Parathyroid adenoma (tissue), 2 donors: ENCODE results near the gene ZAP70.

Source experiments
- H2AFZ ChIP-seq: fragments of 300-600 bp; sonication (generic); one replicate; pipeline ENCODE4 v1.7.0; 2017; ENCODE audit warnings: antibody characterized with exemption, mild to moderate bottlenecking
- H3K27ac ChIP-seq: fragments of 300-600 bp; sonication (generic); one replicate; pipeline ENCODE4 v1.7.0; 2017
- H3K27me3 ChIP-seq: fragments of 300-600 bp; sonication (generic); one replicate; pipeline ENCODE4 v1.7.0; 2017; ENCODE audit warnings: low read length; ENCODE audit not compliant: control insufficient read depth, insufficient read depth
- H3K36me3 ChIP-seq: fragments of 300-600 bp; sonication (generic); one replicate; pipeline ENCODE4 v1.7.0; 2017; ENCODE audit warnings: low read length; ENCODE audit not compliant: control insufficient read depth, insufficient read depth
- H3K4me1 ChIP-seq: fragments of 300-600 bp; sonication (generic); one replicate; pipeline ENCODE4 v1.7.0; 2017; ENCODE audit warnings: control low read depth
- H3K4me2 ChIP-seq: fragments of 300-600 bp; sonication (generic); one replicate; pipeline ENCODE4 v1.7.0; 2017; ENCODE audit warnings: low read length
- H3K4me3 ChIP-seq: fragments of 300-600 bp; sonication (generic); one replicate; pipeline ENCODE4 v1.7.0; 2017; ENCODE audit warnings: low read depth, low read length
- H3K79me2 ChIP-seq: fragments of 300-600 bp; sonication (generic); one replicate; pipeline ENCODE4 v1.7.0; 2017; ENCODE audit warnings: control low read depth
- H3K9ac ChIP-seq: fragments of 300-600 bp; sonication (generic); one replicate; pipeline ENCODE4 v1.7.0; 2017; ENCODE audit warnings: mild to moderate bottlenecking
- H3K9me3 ChIP-seq: fragments of 300-600 bp; sonication (generic); one replicate; pipeline ENCODE4 v1.7.0; 2017; ENCODE audit warnings: low read length; ENCODE audit not compliant: control insufficient read depth
- CTCF ChIP-seq: fragments of 300-600 bp; sonication (generic); IDR thresholded peaks from one replicate; pipeline ENCODE4 v1.7.0; 2017; ENCODE audit warnings: antibody characterized with exemption, mild to moderate bottlenecking
- donor health status: primary hyperparathyroidism.

The ZAP70 gene

DNA sequence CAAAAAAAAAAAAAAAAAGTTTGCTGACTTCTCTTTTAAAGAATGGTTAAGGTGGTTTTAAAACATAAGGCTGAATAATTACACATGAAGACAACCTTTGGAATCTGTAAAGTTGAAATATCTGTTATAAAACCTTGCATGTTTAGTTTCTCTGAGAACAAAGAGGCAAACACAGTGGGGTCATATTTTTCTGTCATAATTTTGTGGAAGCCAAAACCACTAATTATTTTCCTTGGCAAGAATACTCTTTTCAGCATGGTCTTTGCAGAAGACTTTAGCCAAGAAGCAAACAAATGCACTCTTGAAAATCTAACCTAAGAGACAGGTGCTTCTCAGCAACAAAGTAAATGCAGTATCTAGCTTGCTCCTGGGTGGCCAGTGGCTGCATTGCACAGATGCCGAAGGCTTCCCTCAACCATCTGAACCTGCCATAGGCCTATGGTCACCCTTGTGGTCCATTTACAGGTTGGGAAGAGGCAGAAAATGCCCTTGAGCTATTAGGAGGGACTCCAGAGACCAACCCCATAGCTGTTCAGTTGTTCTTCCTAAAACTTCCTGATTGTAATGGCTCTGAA is 44.8 kb downstream of the ZAP70 start:
- Histone ChIP-seq H3K79me2 (no peaks in the 10 kb centered on the region), H2AFZ (no peak overlapping the region), H3K27ac (no peak overlapping the region), H3K4me1 (no peaks in the 10 kb centered on the region), H3K4me3 (no peak overlapping the region), H3K27me3 (no peaks in the 10 kb centered on the region), H3K4me2 (no peak overlapping the region), H3K9ac (no peak overlapping the region), H3K9me3 (no peaks in the 10 kb centered on the region), H3K36me3 (no peaks in the 10 kb centered on the region)
- no peak for TF ChIP-seq CTCF

DNA sequence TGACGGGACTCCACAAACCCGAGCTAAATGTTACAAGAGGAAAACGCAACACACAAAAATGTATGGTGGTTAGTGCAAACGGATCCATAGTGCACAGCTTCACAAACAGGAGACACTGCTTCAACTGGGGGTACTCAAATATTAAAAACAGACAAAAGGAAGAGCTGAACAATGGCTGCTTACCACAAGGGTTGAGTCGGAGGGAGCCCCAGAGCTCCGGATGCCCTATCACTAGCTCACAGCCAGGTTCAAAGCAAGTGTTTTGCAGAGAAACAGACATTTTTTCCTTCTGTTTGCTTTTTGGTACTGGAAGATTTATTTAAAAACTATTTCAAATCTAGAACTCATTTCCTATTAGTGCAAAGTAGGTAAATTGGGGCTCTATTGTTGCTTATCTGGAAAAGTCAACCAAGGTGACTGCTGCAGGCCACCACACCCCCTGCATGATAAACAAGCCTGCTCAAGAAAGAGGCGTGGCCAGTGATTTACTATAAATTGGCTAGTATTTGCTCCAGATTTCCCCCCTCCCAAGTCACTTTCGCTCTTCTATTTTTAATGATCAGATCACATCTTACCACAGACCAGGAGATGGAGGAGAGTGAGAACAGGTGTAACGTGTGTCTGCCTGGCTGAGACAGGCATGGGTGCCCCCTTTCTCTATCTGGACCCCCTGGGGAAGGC is 46.5 kb downstream of the ZAP70 start:
- H3K4me3 ChIP-seq = no peak overlapping the region
- no peak overlapping the region for H3K9ac ChIP-seq
- no peaks in the 10 kb centered on the region for H3K9me3 ChIP-seq
- no peak for TF ChIP-seq CTCF
- no peak overlapping the region for H2AFZ ChIP-seq
- no peaks in the 10 kb centered on the region for H3K79me2 ChIP-seq
- H3K27ac ChIP-seq = no peak overlapping the region
- H3K27me3 ChIP-seq = no peaks in the 10 kb centered on the region
- no peaks in the 10 kb centered on the region for H3K4me1 ChIP-seq
- no peak overlapping the region for H3K4me2 ChIP-seq
- H3K36me3 ChIP-seq = no peaks in the 10 kb centered on the region

- H3K4me1 ChIP-seq = no peaks in the 10 kb centered on the region
- no peak overlapping the region for H3K4me3 ChIP-seq
- H3K79me2 ChIP-seq = no peaks in the 10 kb centered on the region
- H3K9ac ChIP-seq = no peak overlapping the region
- H3K9me3 ChIP-seq = no peaks in the 10 kb centered on the region
- no peak overlapping the region for H3K4me2 ChIP-seq
- no peak for TF ChIP-seq CTCF
- no peaks in the 10 kb centered on the region for H3K36me3 ChIP-seq
- no peak overlapping the region for H2AFZ ChIP-seq
- H3K27me3 ChIP-seq = no peaks in the 10 kb centered on the region
- no peak overlapping the region for H3K27ac ChIP-seq
Measured at GRCh38 chr2:97760480-97761049, 47.2 kb downstream of the ZAP70 start.

DNA sequence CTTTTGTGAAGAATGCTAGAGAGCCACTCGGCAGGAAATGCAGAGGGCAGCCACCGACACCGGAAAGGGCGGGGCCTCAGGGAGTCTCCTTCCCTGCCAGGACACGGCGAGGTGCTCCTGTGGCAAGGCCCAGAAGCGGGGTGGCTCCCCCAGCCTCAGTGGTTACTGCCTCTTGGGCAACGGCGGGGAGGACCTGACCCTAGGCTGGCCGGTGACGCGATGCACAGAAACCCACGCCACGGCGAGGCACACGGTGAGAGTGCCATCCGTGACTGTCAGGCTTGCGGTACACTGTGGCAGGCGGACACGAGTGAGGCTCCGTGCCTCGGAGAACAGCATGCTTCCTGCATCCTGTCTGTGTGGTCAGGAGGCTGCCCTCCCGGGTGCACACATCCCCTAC is 47.8 kb downstream of the ZAP70 start:
- Histone ChIP-seq H3K27ac (no peak overlapping the region), H3K9me3 (no peaks in the 10 kb centered on the region), H3K4me3 (no peak overlapping the region), H3K27me3 (no peaks in the 10 kb centered on the region), H3K4me1 (no peaks in the 10 kb centered on the region), H3K9ac (no peak overlapping the region), H3K4me2 (no peak overlapping the region), H2AFZ (no peak overlapping the region), H3K36me3 (no peaks in the 10 kb centered on the region), H3K79me2 (no peaks in the 10 kb centered on the region)
- no peak for TF ChIP-seq CTCF
